GM23248 (cell line): ENCODE measurements around the gene SORL1-AS1.

Experiments
- EZH2 ChIP-seq: fragments of 200-600 bp; sonication (generic); IDR thresholded peaks from 2 replicates; pipeline ENCODE4 v1.6.1; 2018; ENCODE audit warnings: antibody characterized with exemption, mild to moderate bottlenecking; ENCODE audit not compliant: insufficient read depth, poor library complexity, severe bottlenecking
- EZH2phosphoT487 ChIP-seq: fragments of 200-600 bp; sonication (generic); IDR thresholded peaks from 2 replicates; pipeline ENCODE4 v1.6.1; 2018; ENCODE audit warnings: antibody characterized with exemption, moderate library complexity, mild to moderate bottlenecking, low read depth; ENCODE audit not compliant: insufficient read depth

DNA sequence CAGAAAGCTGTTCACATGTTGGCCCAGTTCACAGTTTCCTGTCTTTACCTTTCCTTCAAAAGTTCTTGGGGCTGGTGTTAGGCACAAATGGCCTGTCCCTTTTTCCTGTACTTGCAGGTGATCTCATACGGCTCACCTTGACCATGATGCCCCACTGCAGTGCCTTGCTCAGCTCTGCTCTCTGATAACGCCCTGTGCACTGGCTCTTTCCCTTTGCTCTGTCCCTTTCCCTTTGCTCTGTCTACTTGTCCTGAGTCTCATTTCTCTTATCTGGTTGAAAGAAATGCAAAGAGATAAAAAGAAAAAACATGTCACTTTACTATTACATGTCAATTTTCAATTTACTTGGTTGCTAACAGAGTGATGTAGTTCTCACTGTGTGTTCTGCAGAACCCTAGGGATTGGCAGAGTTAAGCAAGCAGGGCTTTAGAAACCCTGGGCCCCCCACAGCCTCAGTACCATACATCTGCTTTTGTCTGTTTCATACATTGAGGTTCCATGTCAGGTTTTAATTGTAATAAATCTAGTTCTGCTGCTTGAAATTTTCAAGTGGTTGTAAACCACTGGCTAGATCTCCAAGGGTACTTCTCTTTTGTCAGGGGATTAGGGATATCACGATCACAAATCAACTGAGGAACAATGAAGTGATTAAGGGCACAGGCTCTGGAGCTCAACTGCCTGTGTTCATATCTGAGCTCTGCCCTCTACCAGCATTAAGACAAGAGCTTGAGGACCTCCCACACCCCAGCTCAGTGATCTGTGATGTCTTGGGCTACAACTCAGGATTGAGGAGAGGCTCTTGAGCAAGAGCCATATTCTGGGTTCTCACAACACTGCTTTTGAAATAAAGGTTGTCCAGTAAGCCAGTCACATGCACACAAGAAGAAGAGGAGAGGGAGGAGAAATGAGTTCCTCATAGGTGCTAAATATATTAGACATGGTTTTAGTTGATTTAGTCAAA, 16.9 kb downstream of the SORL1-AS1 start:
- no peak for TF ChIP-seq EZH2phosphoT487
- TF ChIP-seq EZH2: no peak
